K562 (cell line): ENCODE data around the gene AQP2. TPM values are rescaled to one million over a fixed set of nuclear protein-coding genes. Genes with fewer than 3 reads are reported as not detected.
A peak's percentile ranks its signal among the peaks of the same experiment; 100 is the strongest.

Experiments
- BMI1 ChIP-seq: fragments of 150-350 bp; IDR thresholded peaks from 2 replicates; pipeline ENCODE4 v1.6.1; 2014; ENCODE audit warnings: low read length
- BRD9 ChIP-seq: fragments of 450-650 bp; IDR thresholded peaks from 2 replicates; pipeline ENCODE4 v1.6.1; 2018; ENCODE audit warnings: low read depth; ENCODE audit not compliant: partially characterized antibody
- FOS ChIP-seq: IDR thresholded peaks from 3 replicates; pipeline ENCODE4 v1.6.1; 2011; ENCODE audit not compliant: insufficient read length; ENCODE audit errors: extremely low read depth
- GTF2B ChIP-seq: IDR thresholded peaks from 2 replicates; pipeline ENCODE4 v1.6.1; 2011; ENCODE audit not compliant: insufficient read length; ENCODE audit errors: extremely low read depth
- HDAC6 ChIP-seq: IDR thresholded peaks from 2 replicates; pipeline ENCODE4 v1.6.1; 2012; ENCODE audit warnings: low read depth, mild to moderate bottlenecking, control low read depth, inconsistent platforms, low read length, moderate library complexity
- HMGN3 ChIP-seq: IDR thresholded peaks from 2 replicates; pipeline ENCODE4 v1.6.1; 2011; ENCODE audit warnings: borderline replicate concordance, low read depth, mild to moderate bottlenecking, mixed read lengths, low read length; ENCODE audit not compliant: insufficient read length; ENCODE audit errors: extremely low read depth
- IRF9 ChIP-seq: fragments of 450-650 bp; IDR thresholded peaks from 2 replicates; pipeline ENCODE4 v1.6.1; 2016; ENCODE audit warnings: missing biosample characterization, missing genetic modification characterization
- KDM2B ChIP-seq: fragments of 250-450 bp; sonication (Bioruptor Pico); IDR thresholded peaks from 2 replicates; pipeline ENCODE4 v1.8.0; 2021; ENCODE audit warnings: mild to moderate bottlenecking, moderate library complexity
- KLF6 ChIP-seq: fragments of 250-450 bp; sonication (Bioruptor Pico); IDR thresholded peaks from 2 replicates; pipeline ENCODE4 v1.4.0; 2020; ENCODE audit warnings: mild to moderate bottlenecking, moderate library complexity, borderline replicate concordance
- MCM3 ChIP-seq: fragments of 450-650 bp; IDR thresholded peaks from 2 replicates; pipeline ENCODE4 v1.6.1; 2016
- MYBL2 ChIP-seq, 2 experiments: fragments of 450-650 bp in 1 of 2; sonication (generic) in 1 of 2; formaldehyde crosslinking in 1 of 2; IDR thresholded peaks; 2 replicates each; pipeline versions ENCODE4 v1.6.1 to v1.8.1; 2017 to 2022; ENCODE audit warnings: borderline replicate concordance in 1 of 2, inconsistent platforms in 1 of 2, low read depth in 1 of 2, mild to moderate bottlenecking in 1 of 2, missing genetic modification reagents in 1 of 2, moderate library complexity in 1 of 2
- NCOR1 ChIP-seq: fragments of 450-650 bp; IDR thresholded peaks from 2 replicates; pipeline ENCODE4 v1.6.1; 2016; ENCODE audit warnings: mild to moderate bottlenecking, moderate library complexity
- PHB2 ChIP-seq: fragments of 450-650 bp; IDR thresholded peaks from 2 replicates; pipeline ENCODE4 v1.6.1; 2017; ENCODE audit warnings: low read depth
- RHOXF2B ChIP-seq: fragments of 250-450 bp; sonication (Bioruptor Pico); conservative IDR thresholded peaks from 2 replicates; pipeline ENCODE4 v1.5.1; 2021
- SNRNP70 ChIP-seq: fragments of 200-400 bp; formaldehyde crosslinking; optimal IDR thresholded peaks from 2 replicates; pipeline ENCODE3; 2017; ENCODE audit warnings: low read depth, low read length
- TBP ChIP-seq: optimal IDR thresholded peaks from 2 replicates; pipeline ENCODE3; 2011; ENCODE audit warnings: low read depth, low read length, improper control_type of control experiment
- TCF3 ChIP-seq: sonication (generic); formaldehyde crosslinking; IDR thresholded peaks from 2 replicates; pipeline ENCODE4 v1.4.0; 2020; ENCODE audit warnings: mild to moderate bottlenecking, missing genetic modification reagents
- TCF7L2 ChIP-seq: fragments of 150-350 bp; IDR thresholded peaks from 2 replicates; pipeline ENCODE4 v1.6.1; 2016; ENCODE audit warnings: low read depth, mild to moderate bottlenecking, low read length, moderate library complexity
- TFAM ChIP-seq: fragments of 250-450 bp; sonication (Bioruptor Pico); conservative IDR thresholded peaks from 2 replicates; pipeline ENCODE4 v1.5.0; 2021; ENCODE audit warnings: mild to moderate bottlenecking, moderate library complexity
- TGIF2 ChIP-seq: sonication (generic); formaldehyde crosslinking; IDR thresholded peaks from 2 replicates; pipeline ENCODE4 v1.8.1; 2022; ENCODE audit warnings: mild to moderate bottlenecking, missing genetic modification reagents, moderate library complexity
- UBTF ChIP-seq, 2 experiments: IDR thresholded peaks; 2 replicates each; pipeline ENCODE4 v1.6.1; 2012; ENCODE audit warnings: improper control_type of control experiment in 2 of 2, low read depth in 2 of 2, low read length in 2 of 2, borderline replicate concordance in 1 of 2
- VEZF1 ChIP-seq: fragments of 200-800 bp; sonication (Bioruptor generic); IDR thresholded peaks from 2 replicates; pipeline ENCODE4 v1.6.1; 2017; ENCODE audit warnings: missing genetic modification characterization, missing compliant biosample characterization
- ZNF224 ChIP-seq: sonication (generic); formaldehyde crosslinking; IDR thresholded peaks from 2 replicates; pipeline ENCODE4 v1.8.0; 2022; ENCODE audit warnings: mild to moderate bottlenecking, missing genetic modification reagents
- ZNF551 ChIP-seq: fragments of 250-450 bp; sonication (Bioruptor Pico); IDR thresholded peaks from 2 replicates; pipeline ENCODE4 v1.5.0; 2021; ENCODE audit warnings: mild to moderate bottlenecking, moderate library complexity
- polyA plus RNA-seq, 8 experiments: library from polyadenylated mRNA; depleted of rRNA in 4 of 8; stranded (reverse) in 5 of 8; unstranded in 3 of 8; fragments of >200 nt; fragmentation: Nextera tagmentation in 2 of 8; fragmentation: Illumina TruSeq in 1 of 8; extraction: Ambion mirVana in 2 of 8; extraction: Trizol in 1 of 8; gene quantifications; 2 replicates each; pipeline versions ENCODE4 v1.2.1 to v1.2.3, GENCODE V29; 2011 to 2014; ENCODE audit warnings: inconsistent platforms in 1 of 8, missing spikeins in 1 of 8
- total RNA-seq, 7 experiments: library from RNA; depleted of rRNA in 6 of 7; stranded (reverse); fragments of >200 nt in 6 of 7; fragmentation: Illumina TruSeq in 2 of 7; extraction: Trizol in 2 of 7; gene quantifications; 2 replicates each; pipeline versions ENCODE4 v1.2.1 to v1.2.3, GENCODE V29; 2011 to 2021; ENCODE audit warnings: low replicate concordance in 1 of 7

AQP2 gene
- total and polyA plus RNA-seq, 9 of the 15 experiments (the other 6 are each of a cell fraction or from before 2014, with no cell fraction given) = not detected

GRCh38 chr12:49983892-49984291, 33.4 kb downstream of the AQP2 start (continued):
- no peak for TF ChIP-seq GTF2B
- TF ChIP-seq TFAM = no peak
- no peak for TF ChIP-seq HMGN3
- no peak for TF ChIP-seq SNRNP70
- no peak for TF ChIP-seq TBP
- TF ChIP-seq MYBL2 (IDR thresholded peaks at IDR 0.05; ENCODE audit: low read depth) = no peak
- no peak for TF ChIP-seq MYBL2 (CRISPR knock-in tag; IDR thresholded peaks at IDR 0.05; ENCODE audit: borderline replicate concordance)
- TF ChIP-seq TGIF2 (CRISPR knock-in tag) = no peak
- no peak for TF ChIP-seq KDM2B (CRISPR knock-in tag)
- peak; percentile 82 for TF ChIP-seq TCF3 (CRISPR knock-in tag)
- TF ChIP-seq KLF6 (CRISPR knock-in tag) = no peak
- no peak for TF ChIP-seq BRD9
- TF ChIP-seq BMI1 = no peak
- no peak for TF ChIP-seq HDAC6
- peak; percentile 29; the same call in 1 of the 2 replicates for TF ChIP-seq VEZF1 (CRISPR knock-in tag)
- 0 out of 4 replicates have a peak, but pooled peaks of 1 of the 2 experiments have one; percentile 41 for TF ChIP-seq UBTF (IDR thresholded peaks at IDR 0.05; ENCODE audit: borderline replicate concordance in 1 of 2, low read depth in 2 of 2, low read length in 2 of 2)
- TF ChIP-seq FOS = no peak
- no peak for TF ChIP-seq IRF9 (tag)
- TF ChIP-seq MCM3 = no peak
- TF ChIP-seq NCOR1 = peak; percentile 69
- TF ChIP-seq TCF7L2 = no peak
- no peak for TF ChIP-seq ZNF224 (CRISPR knock-in tag)
- no peak for TF ChIP-seq ZNF551 (CRISPR knock-in tag)
- no peak for TF ChIP-seq RHOXF2B (CRISPR knock-in tag)
- no peak for TF ChIP-seq PHB2
